Activated CD4-positive, alpha-beta memory T cell treated with anti-CD3 and anti-CD28 coated beads for 36 hours (primary cell): ENCODE results near the gene MRPS31. TPM values are rescaled to one million over a fixed set of nuclear protein-coding genes. Genes with fewer than 3 reads are reported as not detected.

Experiments
- CTCF ChIA-PET: fragments of 350-600 bp; sonication (Branson Sonifier 250); formaldehyde crosslinking; loops from one replicate; lab custom pipeline; 2021; ENCODE audit warnings: antibody characterized with exemption, inconsistent platforms; lab: Charles Lee
- POLR2A ChIA-PET: fragments of 350-600 bp; sonication (Branson Sonifier 250); formaldehyde crosslinking; loops from one replicate; lab custom pipeline; 2021; ENCODE audit warnings: antibody characterized with exemption; lab: Charles Lee
- DNase-seq: peaks from one replicate; pipeline ENCODE4 v3.0.0-alpha.2; 2020
- H3K27ac Mint-ChIP-seq: one replicate; pipeline ENCODE4 v1.8.0; 2021; ENCODE audit warnings: mixed read lengths
- H3K27me3 Mint-ChIP-seq: one replicate; pipeline ENCODE4 v1.8.0; 2021; ENCODE audit warnings: mixed read lengths
- H3K36me3 Mint-ChIP-seq: one replicate; pipeline ENCODE4 v1.8.0; 2021; ENCODE audit warnings: mixed read lengths
- H3K4me1 Mint-ChIP-seq: one replicate; pipeline ENCODE4 v1.8.0; 2021; ENCODE audit warnings: low read depth, mixed read lengths
- H3K4me3 Mint-ChIP-seq: one replicate; pipeline ENCODE4 v1.8.0; 2021; ENCODE audit warnings: mild to moderate bottlenecking, mixed read lengths
- H3K9me3 Mint-ChIP-seq: one replicate; pipeline ENCODE4 v1.8.0; 2021; ENCODE audit warnings: mixed read lengths
- intact Hi-C: fragments of 100-400 bp; cut with micrococcal nuclease; formaldehyde crosslinking; loops from one replicate; pipeline ENCODE4 v1.15.1; 2023
- microRNA-seq: library from miRNA; unstranded; fragments of <30 nt; microRNA quantifications from one replicate; pipeline ENCODE4 v1.2.0, GENCODE V29; 2022; ENCODE audit warnings: borderline number of aligned reads, borderline microRNAs expressed, borderline replicate concordance
- total RNA-seq, 2 experiments: library from RNA; stranded (reverse); gene quantifications; one replicate each; pipeline ENCODE4 v1.2.3, GENCODE V29; 2021

The MRPS31 gene
- total RNA-seq, 2 experiments from 2014 or later: 35.6 to 40.4 TPM

- ChIA-PET CTCF (interaction anchor here (0.6 to 3.3 kb wide), 35 partner anchors 10 to 998 kb away, joined by 3 to 52 read pairs (median 3); no protein-coding TSS in a partner anchor), POLR2A (interaction anchor here (0.7 to 0.9 kb wide), 3 partner anchors 18 to 1005 kb away, joined by 3 read pairs; no protein-coding TSS in a partner anchor)
- peaks cover 7% of the 10 kb centered on the region for H3K4me1 Mint-ChIP-seq
- DNase-seq: no peak
- no peaks in the 10 kb centered on the region for H3K9me3 Mint-ChIP-seq
- no peaks in the 10 kb centered on the region for H3K27me3 Mint-ChIP-seq
- H3K36me3 Mint-ChIP-seq: no peaks in the 10 kb centered on the region
- intact Hi-C loops: loop anchor here (1.0 to 2.0 kb wide), 3 partner anchors 613 to 916 kb away; no protein-coding TSS in a partner anchor
- no peak overlapping the region for H3K27ac Mint-ChIP-seq
- H3K4me3 Mint-ChIP-seq: no peak overlapping the region
Measured at GRCh38 chr13:40682449-40683240, 88.3 kb downstream of the MRPS31 start.

GRCh38 chr13:40681341-40682146 lies 89.4 kb downstream of the MRPS31 start:
- Mint-ChIP-seq H3K9me3 (no peaks in the 10 kb centered on the region), H3K4me3 (no peak overlapping the region), H3K4me1 (peaks cover 7% of the 10 kb centered on the region), H3K36me3 (no peaks in the 10 kb centered on the region), H3K27ac (no peak overlapping the region), H3K27me3 (no peaks in the 10 kb centered on the region)
- ChIA-PET POLR2A (interaction anchor here (0.6 kb wide), 1 partner anchor 386 kb away, joined by 3 read pairs; no protein-coding TSS in a partner anchor), CTCF (interaction anchor here (0.9 to 3.3 kb wide), 18 partner anchors 9 to 997 kb away, joined by 3 to 52 read pairs (median 5); no protein-coding TSS in a partner anchor)
- no peak for DNase-seq
- intact Hi-C loops: loop anchor here (1.0 to 2.0 kb wide), 2 partner anchors 739 to 915 kb away; no protein-coding TSS in a partner anchor

DNA sequence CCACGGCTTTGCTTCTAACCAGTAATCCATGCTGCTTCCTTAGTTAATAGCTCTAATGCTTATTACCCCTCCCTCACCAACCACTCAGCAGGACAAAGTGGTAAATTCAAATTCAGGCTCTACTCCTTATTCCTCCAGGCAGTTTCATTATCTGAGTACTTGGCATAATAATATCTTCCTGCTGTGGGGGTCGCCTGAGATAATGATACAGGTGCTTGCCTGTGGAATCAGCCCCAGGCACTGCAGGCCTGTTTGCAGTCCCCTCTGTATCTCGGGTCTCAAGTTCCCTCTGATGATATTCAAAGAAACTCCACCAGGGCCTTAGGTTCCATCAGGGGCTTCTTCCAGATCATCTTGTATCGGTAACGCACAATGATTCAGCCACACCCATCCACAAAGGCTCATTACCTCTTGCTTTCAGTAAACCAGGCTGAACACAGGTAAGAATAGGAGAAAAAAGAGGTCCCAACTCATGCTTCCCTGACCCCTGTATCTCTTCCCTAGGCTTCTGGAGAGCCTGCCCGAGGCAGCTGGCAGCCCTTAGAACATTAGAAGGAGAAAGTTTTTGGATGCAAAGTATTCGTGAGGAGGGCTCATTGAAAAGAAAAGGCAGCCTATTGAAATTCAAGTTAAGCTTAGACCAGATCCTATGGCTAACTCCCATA lies 90.2 kb downstream of the MRPS31 start:
- Mint-ChIP-seq H3K4me1 (peaks cover 7% of the 10 kb centered on the region), H3K27me3 (no peaks in the 10 kb centered on the region), H3K36me3 (no peaks in the 10 kb centered on the region), H3K9me3 (no peaks in the 10 kb centered on the region), H3K27ac (no peak overlapping the region), H3K4me3 (no peak overlapping the region)
- ChIA-PET POLR2A (no interaction called here), CTCF (interaction anchor here (0.9 to 3.2 kb wide), 4 partner anchors 12 to 995 kb away, joined by 4 to 24 read pairs (median 8); no protein-coding TSS in a partner anchor)
- intact Hi-C loops: no loop called here
- DNase-seq: no peak

- H3K4me3 Mint-ChIP-seq: no peak overlapping the region
- peaks cover 7% of the 10 kb centered on the region for H3K4me1 Mint-ChIP-seq
- H3K9me3 Mint-ChIP-seq: no peaks in the 10 kb centered on the region
- no peak for DNase-seq
- H3K27ac Mint-ChIP-seq: no peak overlapping the region
- POLR2A ChIA-PET: no interaction called here
- H3K36me3 Mint-ChIP-seq: no peaks in the 10 kb centered on the region
- intact Hi-C loops: no loop called here
- H3K27me3 Mint-ChIP-seq: no peaks in the 10 kb centered on the region
- CTCF ChIA-PET: interaction anchor here (1.8 kb wide), 1 partner anchor 736 kb away, joined by 6 read pairs; no protein-coding TSS in a partner anchor
Measured at GRCh38 chr13:40679480-40679985, 91.5 kb downstream of the MRPS31 start.

Small RNA genes lying within 50 kb of the gene (microRNA-seq; reads per million reads assigned to microRNA genes)
- gene MIR320D1 (not detected), gene MIR621 (not detected)

Other genes starting within 250 kb of the MRPS31 start
- 10 to 100 TPM; 34.2 to 34.5 TPM for gene FOXO1, start 104.5 kb downstream of the MRPS31 start, total RNA-seq
- gene SLC25A15, start 18.4 kb upstream of the MRPS31 start, total RNA-seq: 10 to 100 TPM; 16.2 to 16.9 TPM
- gene ELF1, start 248.1 kb upstream of the MRPS31 start, total RNA-seq: 10 to 100 TPM; 70.8 to 71.2 TPM